Osteocyte (in vitro differentiated cells): Measurements from ENCODE around the gene SUSD1. TPM values are rescaled to one million over a fixed set of nuclear protein-coding genes. Genes with fewer than 3 reads are reported as not detected.

ENCODE experiments used
- DNase-seq: peaks from one replicate; pipeline ENCODE4 v3.0.0; 2021; ENCODE audit warnings: mixed read lengths; ENCODE audit not compliant: unreplicated experiment; ENCODE audit errors: extremely low spot score
- H3K27ac Mint-ChIP-seq: one replicate; pipeline ENCODE4 v1.8.0; 2021; ENCODE audit warnings: mild to moderate bottlenecking, mixed read lengths; ENCODE audit not compliant: unreplicated experiment
- H3K27me3 Mint-ChIP-seq: one replicate; pipeline ENCODE4 v1.8.0; 2021; ENCODE audit warnings: mixed read lengths; ENCODE audit not compliant: unreplicated experiment
- H3K36me3 Mint-ChIP-seq: one replicate; pipeline ENCODE4 v1.8.0; 2021; ENCODE audit warnings: mixed read lengths; ENCODE audit not compliant: unreplicated experiment
- H3K4me1 Mint-ChIP-seq: one replicate; pipeline ENCODE4 v1.8.0; 2021; ENCODE audit warnings: mixed read lengths; ENCODE audit not compliant: unreplicated experiment
- H3K4me3 Mint-ChIP-seq: one replicate; pipeline ENCODE4 v1.8.0; 2021; ENCODE audit warnings: mild to moderate bottlenecking, moderate library complexity, mixed read lengths; ENCODE audit not compliant: unreplicated experiment
- H3K9me3 Mint-ChIP-seq: one replicate; pipeline ENCODE4 v1.8.0; 2021; ENCODE audit warnings: mixed read lengths; ENCODE audit not compliant: unreplicated experiment
- CTCF ChIP-seq: fragments of 200-600 bp; sonication (generic); IDR thresholded peaks from 2 replicates; pipeline ENCODE4 v1.5.0; 2021; ENCODE audit warnings: antibody characterized with exemption, mild to moderate bottlenecking, moderate library complexity
- total RNA-seq: library from RNA; stranded (reverse); gene quantifications from 2 replicates; pipeline ENCODE4 v1.2.1, GENCODE V29; 2021

SUSD1 gene
- total RNA-seq, 1 donor from 2014 or later, result 13.4 TPM

GRCh38 chr9:112111461-112111860, 63.6 kb downstream of the SUSD1 start:
- H3K27ac Mint-ChIP-seq, result no peak overlapping the region
- H3K36me3 Mint-ChIP-seq, result peaks cover 6% of the 10 kb centered on the region
- TF ChIP-seq CTCF, result no peak
- no peaks in the 10 kb centered on the region for H3K27me3 Mint-ChIP-seq
- H3K4me3 Mint-ChIP-seq, result no peak overlapping the region
- H3K9me3 Mint-ChIP-seq, result no peaks in the 10 kb centered on the region
- peaks cover 16% of the 10 kb centered on the region for H3K4me1 Mint-ChIP-seq
- no peak for DNase-seq

- DNase-seq, result no peak
- no peaks in the 10 kb centered on the region for H3K27me3 Mint-ChIP-seq
- no peak overlapping the region for H3K27ac Mint-ChIP-seq
- H3K4me3 Mint-ChIP-seq, result no peak overlapping the region
- H3K36me3 Mint-ChIP-seq, result peaks cover 6% of the 10 kb centered on the region
- peaks cover 19% of the 10 kb centered on the region for H3K4me1 Mint-ChIP-seq
- TF ChIP-seq CTCF, result no peak
- H3K9me3 Mint-ChIP-seq, result no peaks in the 10 kb centered on the region
Observed at GRCh38 chr9:112110777-112111113, 64.4 kb downstream of the SUSD1 start.

GRCh38 chr9:112110094-112110776, 64.9 kb downstream of the SUSD1 start:
- peaks cover 6% of the 10 kb centered on the region for H3K36me3 Mint-ChIP-seq
- DNase-seq, result no peak
- H3K27me3 Mint-ChIP-seq, result no peaks in the 10 kb centered on the region
- H3K4me1 Mint-ChIP-seq, result peaks cover 19% of the 10 kb centered on the region
- H3K27ac Mint-ChIP-seq, result no peak overlapping the region
- no peak for TF ChIP-seq CTCF
- no peaks in the 10 kb centered on the region for H3K9me3 Mint-ChIP-seq
- no peak overlapping the region for H3K4me3 Mint-ChIP-seq

GRCh38 chr9:112104901-112105300, 70.2 kb downstream of the SUSD1 start:
- no peak overlapping the region for H3K27ac Mint-ChIP-seq
- H3K9me3 Mint-ChIP-seq, result no peaks in the 10 kb centered on the region
- H3K4me3 Mint-ChIP-seq, result no peak overlapping the region

GRCh38 chr9:112104401-112104800, 70.7 kb downstream of the SUSD1 start:
- Mint-ChIP-seq H3K27me3 (no peaks in the 10 kb centered on the region), H3K4me1 (peaks cover 7% of the 10 kb centered on the region), H3K9me3 (no peaks in the 10 kb centered on the region), H3K4me3 (no peak overlapping the region), H3K27ac (no peak overlapping the region), H3K36me3 (peaks cover 9% of the 10 kb centered on the region)
- no peak for TF ChIP-seq CTCF
- no peak for DNase-seq

More at GRCh38 chr9:112104901-112105300, 70.2 kb downstream of the SUSD1 start:
- Mint-ChIP-seq H3K4me1 (peaks cover 7% of the 10 kb centered on the region), H3K36me3 (peaks cover 9% of the 10 kb centered on the region), H3K27me3 (no peaks in the 10 kb centered on the region)
- no peak for TF ChIP-seq CTCF
- no peak for DNase-seq
